ENCODE measurements around the gene ADAMTS20.

DNA sequence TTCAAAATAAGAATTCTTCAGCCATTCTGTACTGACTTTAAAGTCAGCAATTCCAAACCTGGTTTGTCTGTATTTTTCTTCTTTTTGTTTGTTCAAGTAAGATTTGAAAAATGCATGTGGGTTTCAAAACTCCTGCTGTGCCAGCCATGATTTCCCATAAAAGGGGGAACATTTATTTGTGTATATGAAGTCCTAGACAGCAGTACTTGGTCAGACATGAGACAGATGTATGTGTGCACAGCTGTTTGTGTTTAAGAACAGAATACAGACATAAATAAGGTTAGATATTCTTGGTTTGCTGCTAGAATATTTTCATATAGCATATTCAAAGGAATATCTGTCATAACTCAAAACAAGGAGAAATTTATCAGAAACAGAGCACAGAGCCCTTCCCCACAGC is 236.0 kb downstream of the ADAMTS20 start:
- TF ChIP-seq MYC (IDR thresholded peaks at IDR 0.05; ENCODE audit: low read depth, low read length) (no peak), POLR2AphosphoS5 (IDR thresholded peaks at IDR 0.05; ENCODE audit: insufficient read depth, low read depth, low read length) (no peak), POLR2A (IDR thresholded peaks at IDR 0.05; ENCODE audit: low read depth, low read length) (no peak), EZH2 (IDR thresholded peaks at IDR 0.05; ENCODE audit: borderline replicate concordance, low read depth, low read length, severe bottlenecking) (no peak)
- TF ChIP-seq, protein P1, sequence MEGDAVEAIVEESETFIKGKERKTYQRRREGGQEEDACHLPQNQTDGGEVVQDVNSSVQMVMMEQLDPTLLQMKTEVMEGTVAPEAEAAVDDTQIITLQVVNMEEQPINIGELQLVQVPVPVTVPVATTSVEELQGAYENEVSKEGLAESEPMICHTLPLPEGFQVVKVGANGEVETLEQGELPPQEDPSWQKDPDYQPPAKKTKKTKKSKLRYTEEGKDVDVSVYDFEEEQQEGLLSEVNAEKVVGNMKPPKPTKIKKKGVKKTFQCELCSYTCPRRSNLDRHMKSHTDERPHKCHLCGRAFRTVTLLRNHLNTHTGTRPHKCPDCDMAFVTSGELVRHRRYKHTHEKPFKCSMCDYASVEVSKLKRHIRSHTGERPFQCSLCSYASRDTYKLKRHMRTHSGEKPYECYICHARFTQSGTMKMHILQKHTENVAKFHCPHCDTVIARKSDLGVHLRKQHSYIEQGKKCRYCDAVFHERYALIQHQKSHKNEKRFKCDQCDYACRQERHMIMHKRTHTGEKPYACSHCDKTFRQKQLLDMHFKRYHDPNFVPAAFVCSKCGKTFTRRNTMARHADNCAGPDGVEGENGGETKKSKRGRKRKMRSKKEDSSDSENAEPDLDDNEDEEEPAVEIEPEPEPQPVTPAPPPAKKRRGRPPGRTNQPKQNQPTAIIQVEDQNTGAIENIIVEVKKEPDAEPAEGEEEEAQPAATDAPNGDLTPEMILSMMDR (IDR thresholded peaks at IDR 0.05; ENCODE audit: extremely low read depth in 1 of 2, insufficient read depth in 1 of 2, low read depth in 1 of 2, low read length in 2 of 2), result no peak
- TF ChIP-seq, protein P2, sequence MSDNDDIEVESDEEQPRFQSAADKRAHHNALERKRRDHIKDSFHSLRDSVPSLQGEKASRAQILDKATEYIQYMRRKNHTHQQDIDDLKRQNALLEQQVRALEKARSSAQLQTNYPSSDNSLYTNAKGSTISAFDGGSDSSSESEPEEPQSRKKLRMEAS (IDR thresholded peaks at IDR 0.05; ENCODE audit: insufficient read depth, insufficient read length), result no peak
